Keratinocyte (primary cell): ENCODE results near the gene KXD1. TPM values are rescaled to one million over a fixed set of nuclear protein-coding genes. Genes with fewer than 3 reads are reported as not detected.

Experiments
- DNase-seq: peaks from one replicate; pipeline ENCODE4 v3.0.0-alpha.2; 2011; ENCODE audit warnings: low read depth, missing footprints, low spot score
- FAIRE-seq: peaks from 2 replicates; lab custom pipeline; 2011; peaks lifted over from hg19 to GRCh38; lab: Jason Lieb, UNC
- H2AFZ ChIP-seq: 2 replicates; pipeline ENCODE4 v1.6.0; 2012; ENCODE audit warnings: low read length, control low read depth, inconsistent platforms; ENCODE audit not compliant: control insufficient read depth
- H3K27ac ChIP-seq: 2 replicates; pipeline ENCODE4 v1.5.1; 2011; ENCODE audit warnings: low read length; ENCODE audit not compliant: control insufficient read depth, insufficient read depth
- H3K27me3 ChIP-seq: 3 replicates; pipeline ENCODE4 v1.6.0; 2011; ENCODE audit warnings: low read length; ENCODE audit not compliant: control insufficient read depth, insufficient read depth; ENCODE audit errors: extremely low read depth
- H3K36me3 ChIP-seq, 2 experiments: 2 replicates in 1 of 2; 3 replicates in 1 of 2; pipeline ENCODE4 v1.5.1; 2011; ENCODE audit warnings: low read length in 2 of 2, mild to moderate bottlenecking in 1 of 2; ENCODE audit not compliant: control insufficient read depth in 2 of 2, insufficient read depth in 2 of 2; ENCODE audit errors: extremely low read depth in 1 of 2
- H3K4me1 ChIP-seq: 3 replicates; pipeline ENCODE4 v1.5.1; 2011; ENCODE audit warnings: low read length; ENCODE audit not compliant: control insufficient read depth, insufficient read depth; ENCODE audit errors: extremely low read depth
- H3K4me2 ChIP-seq: 3 replicates; pipeline ENCODE4 v1.6.0; 2011; ENCODE audit warnings: low read depth, low read length; ENCODE audit not compliant: control insufficient read depth, insufficient read depth; ENCODE audit errors: extremely low read depth
- H3K4me3 ChIP-seq, 3 experiments: fragments of 200-600 bp in 1 of 3; sonication (generic) in 1 of 3; 2 replicates in 2 of 3; 3 replicates in 1 of 3; pipeline ENCODE4 v1.5.1; 2011 to 2016; ENCODE audit warnings: low read length in 3 of 3, mild to moderate bottlenecking in 3 of 3, control low read depth in 2 of 3, inconsistent platforms in 1 of 3, low read depth in 1 of 3, mixed read lengths in 1 of 3, mixed run types in 1 of 3, moderate library complexity in 1 of 3; ENCODE audit not compliant: control insufficient read depth in 2 of 3, insufficient read depth in 2 of 3; ENCODE audit errors: extremely low read depth in 1 of 3
- H3K79me2 ChIP-seq: 2 replicates; pipeline ENCODE4 v1.6.0; 2012; ENCODE audit warnings: low read length; ENCODE audit not compliant: control insufficient read depth, insufficient read depth
- H3K9ac ChIP-seq: 3 replicates; pipeline ENCODE4 v1.6.0; 2011; ENCODE audit warnings: low read length; ENCODE audit not compliant: control insufficient read depth, insufficient read depth; ENCODE audit errors: extremely low read depth
- H3K9me1 ChIP-seq: 3 replicates; pipeline ENCODE4 v1.6.0; 2011; ENCODE audit warnings: low read length; ENCODE audit not compliant: control insufficient read depth, insufficient read depth; ENCODE audit errors: extremely low read depth
- H3K9me3 ChIP-seq: 2 replicates; pipeline ENCODE4 v1.5.1; 2012; ENCODE audit warnings: low read depth, low read length; ENCODE audit not compliant: control insufficient read depth
- H4K20me1 ChIP-seq: 3 replicates; pipeline ENCODE4 v1.6.0; 2011; ENCODE audit warnings: low read length; ENCODE audit not compliant: control insufficient read depth, insufficient read depth; ENCODE audit errors: extremely low read depth
- CTCF ChIP-seq, 3 experiments: IDR thresholded peaks in 1 of 3; conservative IDR thresholded peaks in 1 of 3; optimal IDR thresholded peaks in 1 of 3; 2 replicates in 2 of 3; 3 replicates in 1 of 3; pipeline versions ENCODE3 to v1.5.1; 2011; ENCODE audit warnings: low read length in 3 of 3, mild to moderate bottlenecking in 3 of 3, moderate library complexity in 2 of 3, control low read depth in 1 of 3, inconsistent platforms in 1 of 3; ENCODE audit not compliant: insufficient read depth in 2 of 3; ENCODE audit errors: extremely low read depth in 1 of 3
- EZH2 ChIP-seq: IDR thresholded peaks from one replicate; pipeline ENCODE4 v1.6.1; 2012; ENCODE audit warnings: inconsistent platforms, mild to moderate bottlenecking, low read length, moderate library complexity
- dilution Hi-C: fragments of 300-500 bp; cut with MboI; formaldehyde crosslinking; loops from one replicate; pipeline ENCODE4 v1.7.0; 2020; ENCODE audit warnings: low sequenced_read_pairs; ENCODE audit not compliant: extremely low pct_ligation_motif_present
- polyA plus RNA-seq, 5 experiments: library from polyadenylated mRNA; depleted of rRNA in 3 of 5; stranded (reverse) in 3 of 5; stranded (forward) in 1 of 5; unstranded in 1 of 5; fragments of >200 nt; gene quantifications; 1 replicate in 1 of 5; 2 replicates in 3 of 5; 3 replicates in 1 of 5; pipeline versions ENCODE4 v1.2.1 to v1.2.3, GENCODE V29; 2011 to 2012; ENCODE audit warnings: missing spikeins in 2 of 5, low read depth in 1 of 5, low replicate concordance in 1 of 5

KXD1 gene
- polyA plus RNA-seq, 1 donor (not counting 4 experiments of a cell fraction or from before 2014, with no cell fraction given) = 94.6 TPM

- peaks cover 9% of the 10 kb centered on the region for H3K79me2 ChIP-seq
- no peak for FAIRE-seq
- H3K4me1 ChIP-seq = peaks cover 9% of the 10 kb centered on the region
- H3K9me1 ChIP-seq = no peaks in the 10 kb centered on the region
- dilution Hi-C loops = no loop called here
- H4K20me1 ChIP-seq = no peaks in the 10 kb centered on the region
- H3K36me3 ChIP-seq = peaks cover 5 to 8% of the 10 kb centered on the region in 2 experiments
- H3K4me2 ChIP-seq = peak overlapping the region; percentile 91
- TF ChIP-seq CTCF (optimal IDR thresholded peaks at IDR 0.05 in 1 of 3, IDR thresholded peaks at IDR 0.05 in 1 of 3, conservative IDR thresholded peaks at IDR 0.05 in 1 of 3; ENCODE audit: extremely low read depth in 1 of 3, insufficient read depth in 2 of 3, low read length in 3 of 3) (no peak), EZH2 (no peak)
- peak overlapping the region; percentile 74 to 94 (median 84) for H3K4me3 ChIP-seq
- no peaks in the 10 kb centered on the region for H3K9me3 ChIP-seq
- no peak overlapping the region for H3K27ac ChIP-seq
- DNase-seq = no peak
- H3K9ac ChIP-seq = peak overlapping the region; percentile 72
- peak overlapping the region; percentile 38 for H2AFZ ChIP-seq
- no peaks in the 10 kb centered on the region for H3K27me3 ChIP-seq
These were observed 30.4 kb downstream of the KXD1 start for GRCh38 chr19:18587962-18588610.

- peaks cover 9% of the 10 kb centered on the region for H3K79me2 ChIP-seq
These were observed 31.1 kb downstream of the KXD1 start, which contains the start of gene REX1BD for GRCh38 chr19:18588611-18589379. REX1BD (plus strand) TSS chr19:18588798; CDS start chr19:18588802, 4 bp downstream.

More at GRCh38 chr19:18588611-18589379, 31.1 kb downstream of the KXD1 start, which contains the start of gene REX1BD:
- Histone ChIP-seq H3K4me2 (peak within 1 kb of the TSS; percentile 91), H3K27ac (peak within 1 kb of the TSS; percentile 60), H3K9me3 (no peaks in the 10 kb centered on the region), H3K27me3 (no peaks in the 10 kb centered on the region), H3K9me1 (no peaks in the 10 kb centered on the region), H3K36me3 (peaks cover 5 to 8% of the 10 kb centered on the region in 2 experiments), H3K4me3 (peak within 1 kb of the TSS; percentile 74 to 94 (median 84)), H4K20me1 (no peaks in the 10 kb centered on the region), H3K4me1 (peaks cover 9% of the 10 kb centered on the region), H3K9ac (peak within 1 kb of the TSS; percentile 72), H2AFZ (peak within 1 kb of the TSS; percentile 65)
- FAIRE-seq (no peak), DNase-seq (no peak)
- TF ChIP-seq EZH2 (no peak), CTCF (optimal IDR thresholded peaks at IDR 0.05 in 1 of 3, IDR thresholded peaks at IDR 0.05 in 1 of 3, conservative IDR thresholded peaks at IDR 0.05 in 1 of 3; ENCODE audit: extremely low read depth in 1 of 3, insufficient read depth in 2 of 3, low read length in 3 of 3) (peak; percentile 67 to 91 (median 88))
- dilution Hi-C loops = no loop called here
